Upper lobe of right lung (tissue), 1 donor: ENCODE measurements around the gene RPTOR. TPM values are rescaled to one million over a fixed set of nuclear protein-coding genes. Genes with fewer than 3 reads are reported as not detected.

Experiments
- ATAC-seq: fragments of 200-7000 bp; cut with Tn5 transposase; one replicate; pipeline ENCODE4 v1.9.1; 2020; ENCODE audit warnings: mild to moderate bottlenecking, moderate library complexity
- DNase-seq: peaks from one replicate; pipeline ENCODE4 v3.0.0-alpha.2; 2020
- H3K27ac ChIP-seq: fragments of 200-600 bp; one replicate; pipeline ENCODE4 v1.8.0; 2022
- H3K27me3 ChIP-seq: fragments of 200-600 bp; one replicate; pipeline ENCODE4 v1.8.0; 2022; ENCODE audit warnings: mild to moderate bottlenecking
- H3K36me3 ChIP-seq: fragments of 200-600 bp; one replicate; pipeline ENCODE4 v1.8.0; 2022
- H3K4me1 ChIP-seq: fragments of 200-600 bp; one replicate; pipeline ENCODE4 v1.8.0; 2022
- H3K4me3 ChIP-seq: fragments of 200-600 bp; one replicate; pipeline ENCODE4 v1.8.0; 2022; ENCODE audit warnings: mild to moderate bottlenecking
- H3K9me3 ChIP-seq: fragments of 200-600 bp; one replicate; pipeline ENCODE4 v1.8.0; 2022
- intact Hi-C: fragments of 100-400 bp; cut with DNase I; formaldehyde crosslinking; loops from one replicate; pipeline ENCODE4 v1.11.0; 2022
- total RNA-seq: library from RNA; stranded (reverse); fragmentation: NEBNext Ultra II Directional; extraction: Animal tissue kit (Norgen Biotek cat#: 25700); gene quantifications from one replicate; pipeline ENCODE4 v1.2.1, GENCODE V29; 2021
- TF ChIP-seq, protein P1 (sequence below): fragments of 200-600 bp; IDR thresholded peaks from one replicate; pipeline ENCODE4 v1.8.0; 2022; ENCODE audit warnings: antibody characterized with exemption
- donor health status: DM: no; HTN: yes; CAD: no; lungs with severe emphysema.

Gene RPTOR
- total RNA-seq, 1 donor from 2014 or later, result 35.4 TPM

DNA sequence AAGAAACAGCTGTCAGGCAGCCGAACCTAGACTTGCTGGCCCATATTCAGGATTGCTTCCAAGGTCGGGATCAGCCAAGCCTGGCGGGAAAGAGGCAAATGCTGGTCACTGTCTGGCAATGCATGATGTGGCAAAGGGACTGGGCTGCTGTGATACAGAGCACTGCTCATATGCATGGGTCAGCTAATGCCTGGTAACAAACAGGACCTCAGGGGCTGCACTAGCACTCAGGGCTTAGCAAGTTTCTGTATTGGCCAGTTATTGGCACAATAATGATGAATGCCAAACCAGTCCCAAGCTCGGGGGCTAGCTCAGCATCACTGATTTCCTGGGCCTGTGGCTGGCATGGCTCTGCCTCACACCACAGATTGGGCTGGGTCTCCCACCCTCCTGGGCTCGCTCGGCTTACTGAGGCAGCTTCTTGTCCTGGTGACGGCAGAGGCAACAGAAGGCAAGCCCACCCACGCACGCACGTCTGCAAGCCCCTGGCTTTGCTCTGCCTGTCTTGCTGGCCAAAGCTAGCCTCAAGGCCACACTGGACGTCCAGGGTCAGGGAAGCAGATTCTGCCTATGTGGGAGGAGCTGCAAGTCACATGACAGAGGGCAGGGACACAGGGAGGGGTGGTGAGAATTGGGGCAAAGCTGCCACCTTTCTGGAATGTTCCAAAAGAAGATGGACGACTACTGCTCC is 21.4 kb upstream of the RPTOR start:
- ATAC-seq (no peak), DNase-seq (no peak)
- Histone ChIP-seq H3K9me3 (no peaks in the 10 kb centered on the region), H3K4me3 (no peak overlapping the region), H3K36me3 (no peaks in the 10 kb centered on the region), H3K27me3 (peaks cover 3% of the 10 kb centered on the region), H3K4me1 (no peaks in the 10 kb centered on the region), H3K27ac (no peak overlapping the region)
- TF ChIP-seq, protein P1, sequence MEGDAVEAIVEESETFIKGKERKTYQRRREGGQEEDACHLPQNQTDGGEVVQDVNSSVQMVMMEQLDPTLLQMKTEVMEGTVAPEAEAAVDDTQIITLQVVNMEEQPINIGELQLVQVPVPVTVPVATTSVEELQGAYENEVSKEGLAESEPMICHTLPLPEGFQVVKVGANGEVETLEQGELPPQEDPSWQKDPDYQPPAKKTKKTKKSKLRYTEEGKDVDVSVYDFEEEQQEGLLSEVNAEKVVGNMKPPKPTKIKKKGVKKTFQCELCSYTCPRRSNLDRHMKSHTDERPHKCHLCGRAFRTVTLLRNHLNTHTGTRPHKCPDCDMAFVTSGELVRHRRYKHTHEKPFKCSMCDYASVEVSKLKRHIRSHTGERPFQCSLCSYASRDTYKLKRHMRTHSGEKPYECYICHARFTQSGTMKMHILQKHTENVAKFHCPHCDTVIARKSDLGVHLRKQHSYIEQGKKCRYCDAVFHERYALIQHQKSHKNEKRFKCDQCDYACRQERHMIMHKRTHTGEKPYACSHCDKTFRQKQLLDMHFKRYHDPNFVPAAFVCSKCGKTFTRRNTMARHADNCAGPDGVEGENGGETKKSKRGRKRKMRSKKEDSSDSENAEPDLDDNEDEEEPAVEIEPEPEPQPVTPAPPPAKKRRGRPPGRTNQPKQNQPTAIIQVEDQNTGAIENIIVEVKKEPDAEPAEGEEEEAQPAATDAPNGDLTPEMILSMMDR, result no peak
- intact Hi-C loops, result no loop called here

DNA sequence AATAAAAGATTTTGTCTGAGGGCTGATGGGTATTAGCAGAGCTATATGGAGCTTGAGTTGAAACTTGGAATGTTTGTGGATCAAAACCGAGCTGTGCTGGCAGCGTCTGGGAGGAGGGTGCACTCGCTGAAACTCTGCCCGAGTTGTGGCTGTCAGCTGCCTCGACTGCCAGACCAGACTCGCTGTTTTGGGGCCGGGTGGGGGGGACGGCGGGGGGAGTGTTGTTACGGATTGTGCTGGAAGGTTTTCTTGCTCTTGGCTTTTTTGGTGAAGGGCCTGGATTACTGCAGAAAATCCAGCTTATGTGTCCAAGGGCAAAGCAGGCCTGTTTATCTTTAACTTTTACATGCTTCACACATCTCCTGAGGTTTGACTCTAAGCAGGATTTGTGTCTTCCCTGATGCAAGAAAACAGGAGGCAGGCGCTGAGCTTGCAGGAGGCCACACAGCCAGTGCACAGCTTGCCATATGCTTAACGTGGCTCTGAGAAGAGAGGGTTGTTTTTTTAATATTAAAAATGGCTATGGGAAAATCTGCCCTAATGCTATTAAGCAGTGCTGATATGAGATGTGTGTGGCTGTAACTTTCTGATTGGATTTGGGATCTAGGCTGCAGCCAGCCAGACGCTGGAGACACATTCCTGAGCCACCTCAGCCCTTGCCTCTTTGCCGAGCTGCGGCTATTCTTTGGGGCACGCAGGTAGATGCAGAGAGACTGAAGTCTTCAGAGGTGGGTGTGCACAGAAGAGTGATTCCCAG is 20.5 kb upstream of the RPTOR start:
- TF ChIP-seq, protein P1, result no peak
- ATAC-seq (no peak), DNase-seq (no peak)

DNA sequence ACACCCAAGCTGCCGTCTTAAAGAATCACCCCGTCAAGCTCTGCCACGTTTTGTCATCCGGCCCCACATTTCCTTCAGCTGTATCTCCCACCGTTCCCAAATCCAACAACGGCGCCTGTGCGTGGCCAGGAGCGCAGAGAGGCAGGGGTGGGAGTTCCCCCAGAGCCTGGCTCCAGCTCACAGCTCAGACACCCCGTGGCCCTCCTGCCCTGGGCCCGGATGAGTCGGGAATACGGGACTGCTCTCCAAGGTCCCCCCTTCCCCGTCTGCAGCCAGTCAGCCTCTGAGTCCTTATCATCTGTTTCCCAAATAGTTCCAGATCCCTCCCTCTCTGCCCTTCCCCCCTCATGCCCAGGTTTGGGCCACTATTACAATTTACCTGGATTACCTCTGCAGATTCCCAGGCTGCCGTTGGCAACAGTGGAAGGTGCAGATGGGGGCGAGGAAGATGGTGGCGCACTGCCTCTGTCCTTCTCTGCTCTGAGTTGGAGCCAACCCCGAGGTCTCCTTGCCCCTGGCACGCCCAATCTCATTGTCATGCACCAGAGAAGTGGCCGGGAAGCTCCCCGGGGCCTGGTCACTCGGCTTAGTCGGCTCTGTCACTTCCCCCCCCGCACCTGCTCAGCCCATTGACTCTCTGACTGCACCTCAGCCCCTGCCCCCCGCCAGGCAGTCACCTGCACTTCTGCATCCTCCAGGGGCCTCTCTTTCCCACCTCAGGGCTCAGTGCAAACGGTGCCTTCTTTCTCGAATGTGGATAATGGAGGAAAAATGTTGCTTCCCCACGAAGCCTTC is 18.3 kb upstream of the RPTOR start:
- H3K27ac ChIP-seq, result no peak overlapping the region
- H3K4me1 ChIP-seq, result no peaks in the 10 kb centered on the region
- ATAC-seq (no peak), DNase-seq (no peak)
- TF ChIP-seq, protein P1, result no peak
- no peaks in the 10 kb centered on the region for H3K36me3 ChIP-seq
- H3K27me3 ChIP-seq, result peaks cover 3% of the 10 kb centered on the region
- intact Hi-C loops, result no loop called here
- H3K9me3 ChIP-seq, result no peaks in the 10 kb centered on the region
- no peak overlapping the region for H3K4me3 ChIP-seq

More for the DNA sequence above, 20.5 kb upstream of the RPTOR start:
- Histone ChIP-seq H3K36me3 (no peaks in the 10 kb centered on the region), H3K4me3 (no peak overlapping the region), H3K27ac (no peak overlapping the region), H3K4me1 (no peaks in the 10 kb centered on the region), H3K27me3 (peaks cover 3% of the 10 kb centered on the region), H3K9me3 (no peaks in the 10 kb centered on the region)
- intact Hi-C loops, result no loop called here

DNA sequence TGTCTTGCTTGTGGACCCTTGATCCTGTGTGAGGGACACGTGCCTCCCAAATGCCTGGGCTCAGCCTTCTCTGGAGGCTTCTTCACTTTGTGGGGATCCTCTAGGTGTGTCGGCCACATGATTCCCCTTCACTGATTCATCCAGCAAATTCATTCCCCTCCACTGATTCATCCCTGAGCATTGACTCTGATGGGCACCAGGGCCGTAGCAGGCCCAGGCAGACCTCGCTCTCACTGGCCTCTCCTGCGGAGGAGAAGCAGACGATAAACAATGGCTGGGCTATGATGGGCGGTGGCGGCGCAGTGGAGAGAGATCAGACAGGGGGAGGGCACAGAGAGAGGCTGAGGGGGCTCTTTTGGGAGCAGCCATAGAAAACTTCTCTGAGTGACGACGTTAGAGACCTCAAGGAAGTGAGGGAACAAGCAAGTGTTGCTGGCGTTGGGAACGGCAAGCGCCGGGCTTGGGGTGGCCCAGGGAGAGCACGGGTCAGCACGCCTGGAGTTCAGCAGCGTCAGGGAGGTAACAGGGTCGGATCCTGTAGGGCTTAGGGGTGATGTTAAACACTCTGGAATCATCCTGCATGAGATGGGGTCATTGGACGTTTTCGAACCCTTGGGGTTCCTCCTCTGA is 17.5 kb upstream of the RPTOR start:
- TF ChIP-seq, protein P1, result no peak
- H3K4me1 ChIP-seq, result no peaks in the 10 kb centered on the region
- ATAC-seq, result no peak
- H3K27me3 ChIP-seq, result peaks cover 3% of the 10 kb centered on the region
- H3K36me3 ChIP-seq, result no peaks in the 10 kb centered on the region
- no peaks in the 10 kb centered on the region for H3K9me3 ChIP-seq
- no peak overlapping the region for H3K27ac ChIP-seq
- DNase-seq, result no peak
- no peak overlapping the region for H3K4me3 ChIP-seq
- intact Hi-C loops, result no loop called here

DNA sequence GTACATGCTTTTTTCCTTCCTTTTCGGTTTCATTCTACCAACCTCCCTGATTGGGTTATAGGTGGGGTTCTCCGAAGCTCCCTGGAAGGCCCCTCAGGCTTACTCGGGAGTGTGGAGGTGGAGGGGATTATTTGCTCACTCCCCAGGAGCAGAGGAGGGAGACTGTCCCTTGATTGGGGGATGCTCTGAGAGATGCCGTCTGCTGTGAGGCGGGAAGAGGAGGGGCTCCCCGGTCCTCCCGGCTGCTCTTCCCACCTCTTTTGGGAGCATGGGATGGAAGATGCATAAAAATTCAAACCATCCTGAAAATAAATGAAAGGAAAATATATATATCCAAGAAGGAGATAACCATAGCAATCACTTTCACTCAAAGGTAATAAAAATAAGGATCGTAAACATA is 16.1 kb upstream of the RPTOR start:
- Histone ChIP-seq H3K9me3 (no peaks in the 10 kb centered on the region), H3K4me1 (no peaks in the 10 kb centered on the region), H3K36me3 (no peaks in the 10 kb centered on the region), H3K4me3 (no peak overlapping the region), H3K27me3 (peaks cover 3% of the 10 kb centered on the region), H3K27ac (no peak overlapping the region)
- intact Hi-C loops, result no loop called here
- TF ChIP-seq, protein P1, result no peak
- DNase-seq, result no peak
- ATAC-seq, result no peak
